A549 (cell line): ENCODE data around the gene SRPX2. TPM values are rescaled to one million over a fixed set of nuclear protein-coding genes. Genes with fewer than 3 reads are reported as not detected.

ENCODE experiments used
- ATAC-seq, 2 experiments: fragments of 200-7000 bp in 1 of 2; fragments of >200 bp in 1 of 2; cut with Nextera tagmentation in 1 of 2; cut with Tn5 transposase in 1 of 2; 3 replicates each; pipeline versions ENCODE4 v1.8.0 to v1.9.1; 2018 to 2020; ENCODE audit warnings: mild to moderate bottlenecking in 1 of 2, moderate library complexity in 1 of 2
- CTCF ChIA-PET: fragments of 300-600 bp; sonication (Branson Sonifier 250); formaldehyde crosslinking; extraction: SDS; loops from one replicate; lab custom pipeline; 2021; ENCODE audit warnings: antibody characterized with exemption, inconsistent platforms; lab: Yijun Ruan, JAX
- POLR2A ChIA-PET: fragments of 350-600 bp; formaldehyde crosslinking; extraction: SDS; loops from one replicate; lab custom pipeline; 2021; ENCODE audit warnings: antibody characterized with exemption, inconsistent platforms; lab: Yijun Ruan, JAX
- DNase-seq, 2 experiments: peaks; one replicate each; pipeline versions ENCODE4 v3.0.0 to v3.0.0-alpha.2; 2011 to 2016; ENCODE audit warnings: low read depth in 1 of 2, low spot score in 1 of 2
- FAIRE-seq: peaks from 2 replicates; lab custom pipeline; 2011; peaks lifted over from hg19 to GRCh38; lab: Jason Lieb, UNC
- H3K27ac ChIP-seq, 2 experiments: fragments of >200 bp; sonication (Bioruptor Twin); formaldehyde crosslinking; 3 replicates each; pipeline ENCODE4 v1.5.1; 2016 to 2017
- H3K4me1 ChIP-seq: fragments of >200 bp; sonication (Bioruptor Twin); formaldehyde crosslinking; 3 replicates; pipeline ENCODE4 v1.6.1; 2016
- H3K4me2 ChIP-seq: fragments of >200 bp; sonication (Bioruptor Twin); formaldehyde crosslinking; 3 replicates; pipeline ENCODE4 v1.6.1; 2016
- H3K4me3 ChIP-seq: fragments of >200 bp; sonication (Bioruptor Twin); formaldehyde crosslinking; 3 replicates; pipeline ENCODE4 v1.5.1; 2016
- H3K9me3 ChIP-seq: fragments of >200 bp; sonication (Bioruptor Twin); formaldehyde crosslinking; 3 replicates; pipeline ENCODE4 v1.6.1; 2016
- CBX2 ChIP-seq: fragments of 200-600 bp; sonication (generic); IDR thresholded peaks from 2 replicates; pipeline ENCODE4 v1.6.1; 2016; ENCODE audit warnings: low read depth, mild to moderate bottlenecking, borderline replicate concordance
- CBX8 ChIP-seq: fragments of 200-600 bp; sonication (generic); IDR thresholded peaks from 2 replicates; pipeline ENCODE4 v1.6.1; 2016
- CHD4 ChIP-seq: fragments of 200-600 bp; sonication (generic); IDR thresholded peaks from 2 replicates; pipeline ENCODE4 v1.6.1; 2016; ENCODE audit warnings: antibody characterized with exemption, mild to moderate bottlenecking, borderline replicate concordance
- EHMT2 ChIP-seq: fragments of 200-600 bp; sonication (generic); IDR thresholded peaks from 2 replicates; pipeline ENCODE4 v1.6.1; 2016; ENCODE audit warnings: antibody characterized with exemption, low read depth, mild to moderate bottlenecking, moderate library complexity
- FOSL2 ChIP-seq, 2 experiments: fragments of 450-650 bp in 1 of 2; fragments of >200 bp in 1 of 2; sonication (Bioruptor Twin) in 1 of 2; formaldehyde crosslinking; IDR thresholded peaks; 2 replicates each; pipeline versions ENCODE4 v1.5.0 to v1.6.1; 2016 to 2020; ENCODE audit warnings: mild to moderate bottlenecking in 1 of 2, moderate library complexity in 1 of 2
- HEYL ChIP-seq: fragments of 250-450 bp; sonication (Bioruptor Pico); IDR thresholded peaks from 2 replicates; pipeline ENCODE4 v1.8.0; 2021; ENCODE audit warnings: mild to moderate bottlenecking, moderate library complexity
- HOXB13 ChIP-seq: fragments of 250-450 bp; sonication (Bioruptor Pico); IDR thresholded peaks from 2 replicates; pipeline ENCODE4 v1.5.0; 2020; ENCODE audit warnings: low read depth, mild to moderate bottlenecking, moderate library complexity
- HOXB5 ChIP-seq: fragments of 250-450 bp; sonication (Bioruptor Pico); IDR thresholded peaks from 2 replicates; pipeline ENCODE4 v1.5.0; 2020; ENCODE audit warnings: mild to moderate bottlenecking, moderate library complexity
- JUN ChIP-seq, 2 experiments: fragments of >200 bp; sonication (Bioruptor Twin); formaldehyde crosslinking; IDR thresholded peaks; 2 replicates in 1 of 2; 3 replicates in 1 of 2; pipeline ENCODE4 v1.6.1; 2016 to 2017
- JUNB ChIP-seq: fragments of >200 bp; sonication (Bioruptor Twin); formaldehyde crosslinking; IDR thresholded peaks from 2 replicates; pipeline ENCODE4 v1.6.1; 2016
- KDM1A ChIP-seq: fragments of 200-600 bp; sonication (generic); IDR thresholded peaks from 2 replicates; pipeline ENCODE4 v1.6.1; 2016; ENCODE audit warnings: low read depth, mild to moderate bottlenecking
- MAFK ChIP-seq: fragments of 450-650 bp; IDR thresholded peaks from 2 replicates; pipeline ENCODE4 v1.6.1; 2014; ENCODE audit not compliant: partially characterized antibody
- NFE2L2 ChIP-seq: fragments of 150-350 bp; conservative IDR thresholded peaks from 2 replicates; pipeline ENCODE4 v1.6.1; 2014; ENCODE audit warnings: low read length
- NR3C1 ChIP-seq: fragments of >200 bp; sonication (Bioruptor Twin); formaldehyde crosslinking; IDR thresholded peaks from 3 replicates; pipeline ENCODE4 v1.6.1; 2017
- PHF8 ChIP-seq: fragments of 200-600 bp; sonication (generic); IDR thresholded peaks from 2 replicates; pipeline ENCODE4 v1.6.1; 2016; ENCODE audit warnings: low read depth, mild to moderate bottlenecking, antibody characterized with exemption, moderate library complexity, borderline replicate concordance
- RAD21 ChIP-seq, 2 experiments: fragments of >200 bp in 1 of 2; sonication (Bioruptor Twin) in 1 of 2; formaldehyde crosslinking in 1 of 2; IDR thresholded peaks in 1 of 2; conservative IDR thresholded peaks in 1 of 2; 2 replicates in 1 of 2; 3 replicates in 1 of 2; pipeline ENCODE4 v1.6.1; 2012 to 2018; ENCODE audit warnings: inconsistent platforms in 1 of 2
- RARB ChIP-seq: fragments of 250-450 bp; sonication (Bioruptor Pico); IDR thresholded peaks from 2 replicates; pipeline ENCODE4 v1.8.0; 2021; ENCODE audit warnings: mild to moderate bottlenecking, moderate library complexity
- SMC3 ChIP-seq: fragments of >200 bp; sonication (Bioruptor Twin); formaldehyde crosslinking; IDR thresholded peaks from 3 replicates; pipeline ENCODE4 v1.6.1; 2018; ENCODE audit warnings: inconsistent platforms
- ZFP36 ChIP-seq: fragments of 450-650 bp; IDR thresholded peaks from 2 replicates; pipeline ENCODE4 v1.6.1; 2014; ENCODE audit warnings: borderline replicate concordance; ENCODE audit not compliant: partially characterized antibody
- ZSCAN20 ChIP-seq: fragments of 250-450 bp; sonication (Bioruptor Pico); IDR thresholded peaks from 2 replicates; pipeline ENCODE4 v1.8.0; 2022; ENCODE audit warnings: mild to moderate bottlenecking, moderate library complexity
- whole genome bisulfite sequencing: methylation state at CpG from one replicate; pipeline ENCODE4 v1.1.6; 2017; ENCODE audit errors: missing lambda C conversion rate; 5-methylcytosine and 5-hydroxymethylcytosine counted together
- polyA plus RNA-seq, 4 experiments: library from polyadenylated mRNA; depleted of rRNA in 3 of 4; stranded (reverse); fragments of >200 nt; fragmentation: RNase III in 1 of 4; extraction: RNeasy Plus Mini Kit Qiagen cat#74134 plus additional on column Dnase treatment in 1 of 4; gene quantifications; 2 replicates in 3 of 4; 3 replicates in 1 of 4; pipeline ENCODE4 v1.2.3, GENCODE V29; 2011 to 2017
- TF ChIP-seq, protein P1 (sequence below): fragments of >200 bp; sonication (Bioruptor Twin); formaldehyde crosslinking; IDR thresholded peaks from 2 replicates; pipeline ENCODE4 v1.6.1; 2016
- TF ChIP-seq, protein P2 (sequence below): fragments of 250-450 bp; sonication (Bioruptor Pico); IDR thresholded peaks from 2 replicates; pipeline ENCODE4 v1.5.0; 2021; ENCODE audit warnings: mild to moderate bottlenecking, moderate library complexity, borderline replicate concordance
- TF ChIP-seq, protein P3 (sequence below): fragments of 150-350 bp; IDR thresholded peaks from 2 replicates; pipeline ENCODE4 v1.6.1; 2014; ENCODE audit warnings: low read depth, mild to moderate bottlenecking, low read length
- TF ChIP-seq, protein P4 (sequence below): IDR thresholded peaks from 2 replicates; pipeline ENCODE4 v1.6.1; 2012
- TF ChIP-seq, protein P5 (sequence below): fragments of >200 bp; sonication (Bioruptor Twin); formaldehyde crosslinking; IDR thresholded peaks from 3 replicates; pipeline ENCODE4 v1.6.1; 2016

Gene SRPX2
- polyA plus RNA-seq, 2 of the 4 experiments (the other 2 are of a cell fraction): 2.3 to 6.7 TPM

DNA sequence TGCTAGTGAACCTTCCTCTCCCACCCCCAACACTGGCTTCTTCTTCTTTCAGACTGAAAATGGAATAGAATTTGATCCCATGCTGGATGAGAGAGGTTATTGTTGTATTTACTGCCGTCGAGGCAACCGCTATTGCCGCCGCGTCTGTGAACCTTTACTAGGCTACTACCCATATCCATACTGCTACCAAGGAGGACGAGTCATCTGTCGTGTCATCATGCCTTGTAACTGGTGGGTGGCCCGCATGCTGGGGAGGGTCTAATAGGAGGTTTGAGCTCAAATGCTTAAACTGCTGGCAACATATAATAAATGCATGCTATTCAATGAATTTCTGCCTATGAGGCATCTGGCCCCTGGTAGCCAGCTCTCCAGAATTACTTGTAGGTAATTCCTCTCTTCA is 44.5 kb upstream of the SRPX2 start:
- no peak overlapping the region for H3K4me2 ChIP-seq
- 62% methylated on average over 9 of the region's 9 CpGs for WGBS
- no peak for FAIRE-seq
- CTCF ChIA-PET: no interaction called here
- TF ChIP-seq PHF8 (no peak), ZSCAN20 (CRISPR knock-in tag) (no peak), HOXB5 (CRISPR knock-in tag) (no peak), HEYL (CRISPR knock-in tag) (no peak), NFE2L2 (no peak), JUNB (no peak)
- TF ChIP-seq, protein P1, sequence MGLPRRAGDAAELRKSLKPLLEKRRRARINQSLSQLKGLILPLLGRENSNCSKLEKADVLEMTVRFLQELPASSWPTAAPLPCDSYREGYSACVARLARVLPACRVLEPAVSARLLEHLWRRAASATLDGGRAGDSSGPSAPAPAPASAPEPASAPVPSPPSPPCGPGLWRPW: no peak
- TF ChIP-seq, all 56 proteins: peak for 0
- no peak for ATAC-seq
- Histone ChIP-seq H3K4me3 (no peak overlapping the region), H3K4me1 (no peaks in the 10 kb centered on the region), H3K9me3 (no peaks in the 10 kb centered on the region), H3K27ac (no peak overlapping the region)
- DNase-seq: no peak
- POLR2A ChIA-PET: no interaction called here

DNA sequence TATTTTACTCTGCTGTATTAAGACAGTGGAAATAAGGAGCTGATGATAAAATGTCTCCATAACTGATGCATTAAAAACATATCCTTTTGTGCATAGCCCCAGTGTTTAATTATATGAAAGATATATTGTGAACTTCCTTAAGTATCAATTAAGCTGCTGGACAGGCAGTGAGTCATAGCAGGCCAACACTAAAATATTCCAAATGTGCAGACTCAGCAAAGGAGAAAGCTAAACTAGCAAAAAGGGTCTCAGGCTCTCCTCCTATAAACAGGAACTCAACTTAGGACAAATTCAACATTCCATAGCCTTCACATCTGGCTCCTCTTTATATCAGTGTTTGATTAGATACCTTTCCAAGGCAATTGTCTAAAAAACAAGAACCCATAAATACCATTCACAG is 43.7 kb upstream of the SRPX2 start:
- ATAC-seq (no peak), DNase-seq (no peak), FAIRE-seq (no peak)
- ChIA-PET POLR2A (no interaction called here), CTCF (interaction anchor here (0.9 kb wide), 1 partner anchor 12 kb away, joined by 3 read pairs; no protein-coding TSS in a partner anchor)
- no peak overlapping the region for H3K27ac ChIP-seq
- H3K4me1 ChIP-seq: no peaks in the 10 kb centered on the region
- no peak for TF ChIP-seq NFE2L2
- TF ChIP-seq NR3C1: no peak
- no peak for TF ChIP-seq KDM1A
- TF ChIP-seq MAFK: peak; percentile 81
- H3K4me3 ChIP-seq: no peak overlapping the region
- H3K9me3 ChIP-seq: no peaks in the 10 kb centered on the region
- H3K4me2 ChIP-seq: no peak overlapping the region

DNA sequence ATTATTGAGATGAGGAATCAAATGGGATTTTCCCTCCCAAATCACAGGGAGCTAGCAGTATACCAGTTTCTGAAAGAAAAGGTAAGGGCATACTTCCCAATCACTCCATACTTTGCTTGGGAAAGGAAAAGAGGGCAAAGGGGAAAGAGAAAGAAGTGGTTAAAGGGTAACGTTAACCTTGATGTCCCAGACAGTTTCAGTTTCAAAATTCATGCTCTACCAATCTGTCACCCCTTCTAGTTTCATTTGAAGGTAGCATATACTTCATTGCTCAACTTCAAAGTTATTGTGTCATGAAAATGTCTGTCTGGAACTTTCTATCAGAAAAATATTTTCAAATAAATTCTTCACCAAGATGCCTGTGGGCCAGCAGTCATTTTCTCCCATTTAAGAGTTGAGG is 43.2 kb upstream of the SRPX2 start:
- no peak for DNase-seq
- no peak for TF ChIP-seq CBX2
- TF ChIP-seq FOSL2 (IDR thresholded peaks at IDR 0.05): no peak
- no peak for TF ChIP-seq FOSL2 (CRISPR knock-in tag; IDR thresholded peaks at IDR 0.05)
- TF ChIP-seq SMC3: no peak
- TF ChIP-seq, protein P2, sequence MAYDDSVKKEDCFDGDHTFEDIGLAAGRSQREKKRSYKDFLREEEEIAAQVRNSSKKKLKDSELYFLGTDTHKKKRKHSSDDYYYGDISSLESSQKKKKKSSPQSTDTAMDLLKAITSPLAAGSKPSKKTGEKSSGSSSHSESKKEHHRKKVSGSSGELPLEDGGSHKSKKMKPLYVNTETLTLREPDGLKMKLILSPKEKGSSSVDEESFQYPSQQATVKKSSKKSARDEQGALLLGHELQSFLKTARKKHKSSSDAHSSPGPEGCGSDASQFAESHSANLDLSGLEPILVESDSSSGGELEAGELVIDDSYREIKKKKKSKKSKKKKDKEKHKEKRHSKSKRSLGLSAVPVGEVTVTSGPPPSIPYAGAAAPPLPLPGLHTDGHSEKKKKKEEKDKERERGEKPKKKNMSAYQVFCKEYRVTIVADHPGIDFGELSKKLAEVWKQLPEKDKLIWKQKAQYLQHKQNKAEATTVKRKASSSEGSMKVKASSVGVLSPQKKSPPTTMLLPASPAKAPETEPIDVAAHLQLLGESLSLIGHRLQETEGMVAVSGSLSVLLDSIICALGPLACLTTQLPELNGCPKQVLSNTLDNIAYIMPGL (CRISPR knock-in tag): no peak
- TF ChIP-seq ZFP36: no peak
- TF ChIP-seq HOXB13: no peak
- no peak for TF ChIP-seq EHMT2
- no peak for TF ChIP-seq CHD4
- TF ChIP-seq, protein P1: no peak
- no peak for TF ChIP-seq JUN (IDR thresholded peaks at IDR 0.05)
- TF ChIP-seq, protein P3, sequence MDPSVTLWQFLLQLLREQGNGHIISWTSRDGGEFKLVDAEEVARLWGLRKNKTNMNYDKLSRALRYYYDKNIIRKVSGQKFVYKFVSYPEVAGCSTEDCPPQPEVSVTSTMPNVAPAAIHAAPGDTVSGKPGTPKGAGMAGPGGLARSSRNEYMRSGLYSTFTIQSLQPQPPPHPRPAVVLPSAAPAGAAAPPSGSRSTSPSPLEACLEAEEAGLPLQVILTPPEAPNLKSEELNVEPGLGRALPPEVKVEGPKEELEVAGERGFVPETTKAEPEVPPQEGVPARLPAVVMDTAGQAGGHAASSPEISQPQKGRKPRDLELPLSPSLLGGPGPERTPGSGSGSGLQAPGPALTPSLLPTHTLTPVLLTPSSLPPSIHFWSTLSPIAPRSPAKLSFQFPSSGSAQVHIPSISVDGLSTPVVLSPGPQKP: no peak
- TF ChIP-seq CBX8: no peak
- TF ChIP-seq, protein P4, sequence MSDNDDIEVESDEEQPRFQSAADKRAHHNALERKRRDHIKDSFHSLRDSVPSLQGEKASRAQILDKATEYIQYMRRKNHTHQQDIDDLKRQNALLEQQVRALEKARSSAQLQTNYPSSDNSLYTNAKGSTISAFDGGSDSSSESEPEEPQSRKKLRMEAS: no peak
- TF ChIP-seq RAD21 (conservative IDR thresholded peaks at IDR 0.05 in 1 of 2, IDR thresholded peaks at IDR 0.05 in 1 of 2): no peak
- no peak for TF ChIP-seq RARB
- TF ChIP-seq PHF8: no peak
- TF ChIP-seq, protein P5, sequence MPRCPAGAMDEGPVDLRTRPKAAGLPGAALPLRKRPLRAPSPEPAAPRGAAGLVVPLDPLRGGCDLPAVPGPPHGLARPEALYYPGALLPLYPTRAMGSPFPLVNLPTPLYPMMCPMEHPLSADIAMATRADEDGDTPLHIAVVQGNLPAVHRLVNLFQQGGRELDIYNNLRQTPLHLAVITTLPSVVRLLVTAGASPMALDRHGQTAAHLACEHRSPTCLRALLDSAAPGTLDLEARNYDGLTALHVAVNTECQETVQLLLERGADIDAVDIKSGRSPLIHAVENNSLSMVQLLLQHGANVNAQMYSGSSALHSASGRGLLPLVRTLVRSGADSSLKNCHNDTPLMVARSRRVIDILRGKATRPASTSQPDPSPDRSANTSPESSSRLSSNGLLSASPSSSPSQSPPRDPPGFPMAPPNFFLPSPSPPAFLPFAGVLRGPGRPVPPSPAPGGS: no peak
- no peak overlapping the region for H3K27ac ChIP-seq
- no peak for ATAC-seq
- POLR2A ChIA-PET: no interaction called here
- H3K4me1 ChIP-seq: no peaks in the 10 kb centered on the region
- no peak overlapping the region for H3K4me2 ChIP-seq
- 3% methylated on average over 1 of the region's 1 CpG for WGBS
- CTCF ChIA-PET: interaction anchor here (0.9 kb wide), 1 partner anchor 13 kb away, joined by 3 read pairs; no protein-coding TSS in a partner anchor
- H3K4me3 ChIP-seq: no peak overlapping the region
- FAIRE-seq: no peak
- H3K9me3 ChIP-seq: no peaks in the 10 kb centered on the region
